Esophagus squamous epithelium (tissue), 5 donors: ENCODE results near the gene LEO1. TPM values are rescaled to one million over a fixed set of nuclear protein-coding genes. Genes with fewer than 3 reads are reported as not detected.

Experiments
- DNase-seq: peaks from one replicate; lab custom pipeline; 2025; lab: John Stamatoyannopoulos, UW
- H3K27ac ChIP-seq, 4 donors: fragments of 200-600 bp; sonication (generic); one replicate each; pipeline ENCODE4 v1.5.1; 2016 to 2019; ENCODE audit warnings: mild to moderate bottlenecking in 1 of 4
- H3K27me3 ChIP-seq, 4 donors: fragments of 200-600 bp; sonication (generic); 1 replicate in 3 of 4; 2 replicates in 1 of 4; pipeline versions ENCODE4 v1.5.1 to v1.6.0; 2017 to 2021; ENCODE audit warnings: antibody characterized with exemption in 1 of 4
- H3K36me3 ChIP-seq, 3 donors: fragments of 200-600 bp; sonication (generic); one replicate each; pipeline ENCODE4 v1.5.1; 2016 to 2019
- H3K4me1 ChIP-seq, 3 donors: fragments of 200-600 bp; sonication (generic); one replicate each; pipeline ENCODE4 v1.5.1; 2017 to 2019
- H3K4me3 ChIP-seq, 4 donors: fragments of 200-600 bp; sonication (generic); 1 replicate in 3 of 4; 2 replicates in 1 of 4; pipeline ENCODE4 v1.5.1; 2016 to 2019; ENCODE audit warnings: mild to moderate bottlenecking in 2 of 4, moderate library complexity in 1 of 4
- H3K9me3 ChIP-seq, 3 donors: fragments of 200-600 bp; sonication (generic); one replicate each; pipeline ENCODE4 v1.5.1; 2016 to 2019
- CTCF ChIP-seq, 6 experiments: fragments of 450-650 bp in 4 of 6; fragments of 200-600 bp in 2 of 6; sonication (generic) in 2 of 6; IDR thresholded peaks; one replicate each; pipeline ENCODE4 v1.5.1; 2016 to 2019; ENCODE audit warnings: antibody characterized with exemption in 6 of 6, mild to moderate bottlenecking in 4 of 6, moderate library complexity in 4 of 6
- POLR2A ChIP-seq, 4 donors: fragments of 450-650 bp; IDR thresholded peaks; one replicate each; pipeline ENCODE4 v1.6.1; 2017; ENCODE audit warnings: antibody characterized with exemption in 4 of 4, mild to moderate bottlenecking in 4 of 4, moderate library complexity in 3 of 4
- WGBS, 2 donors: methylation state at CpG; one replicate each; pipeline ENCODE4 v1.1.5; 2018; 5-methylcytosine and 5-hydroxymethylcytosine counted together
- intact Hi-C: fragments of 100-400 bp; cut with DNase I; formaldehyde crosslinking; loops from one replicate; pipeline ENCODE4 v1.15.0; 2022
- small RNA-seq, 4 donors: library from RNA; depleted of rRNA; stranded (forward); fragments of <200 nt; gene quantifications; one replicate each; pipeline ENCODE3, GENCODE V24; 2016
- total RNA-seq, 4 donors: library from RNA; depleted of rRNA; stranded (reverse); fragments of >200 nt; gene quantifications; one replicate each; pipeline ENCODE4 v1.1.0, GENCODE V29; 2016
- donor health status: DM: yes; HTN: yes; CAD: no.

LEO1 gene
- total RNA-seq, 4 donors from 2014 or later: 23.5 to 38.3 (median 32.4) TPM

- TF ChIP-seq POLR2A (IDR thresholded peaks at IDR 0.05) (no peak), CTCF (IDR thresholded peaks at IDR 0.05) (no peak)
- H3K9me3 ChIP-seq: no peaks in the 10 kb centered on the region
- no peak overlapping the region for H3K4me3 ChIP-seq
- H3K4me1 ChIP-seq: peaks cover 0 to 4% (median 0%) of the 10 kb centered on the region in 3 donors
- no peak for DNase-seq
- 68 to 72% methylated on average over 4 of the region's 4 CpGs for WGBS, 2 donors
- peaks cover 5 to 93% (median 29%) of the 10 kb centered on the region in 3 donors for H3K36me3 ChIP-seq
- H3K27me3 ChIP-seq: no peaks in the 10 kb centered on the region
- intact Hi-C loops: no loop called here
- no peak overlapping the region for H3K27ac ChIP-seq
Observed at GRCh38 chr15:51904931-51905330, 66.6 kb downstream of the LEO1 start.

- Histone ChIP-seq H3K27me3 (no peaks in the 10 kb centered on the region), H3K9me3 (no peaks in the 10 kb centered on the region), H3K4me1 (peaks cover 0 to 4% (median 0%) of the 10 kb centered on the region in 3 donors), H3K4me3 (no peak overlapping the region), H3K36me3 (peaks cover 5 to 93% (median 32%) of the 10 kb centered on the region in 3 donors), H3K27ac (no peak overlapping the region)
- 82 to 96% methylated on average over 3 of the region's 3 CpGs for WGBS, 2 donors
- intact Hi-C loops: no loop called here
- DNase-seq: no peak
- TF ChIP-seq CTCF (IDR thresholded peaks at IDR 0.05) (no peak), POLR2A (IDR thresholded peaks at IDR 0.05) (no peak)
Observed at GRCh38 chr15:51904421-51904820, 67.2 kb downstream of the LEO1 start.

- no peak for DNase-seq
- H3K36me3 ChIP-seq: peaks cover 4 to 82% (median 5%) of the 10 kb centered on the region in 3 donors
- no peak overlapping the region for H3K27ac ChIP-seq
- no peak overlapping the region for H3K4me3 ChIP-seq
- intact Hi-C loops: no loop called here
- peaks cover 2 to 14% (median 4%) of the 10 kb centered on the region in 3 donors for H3K4me1 ChIP-seq
- H3K9me3 ChIP-seq: no peaks in the 10 kb centered on the region
- no peaks in the 10 kb centered on the region for H3K27me3 ChIP-seq
- 83 to 96% methylated on average over 2 of the region's 2 CpGs for WGBS, 2 donors
- TF ChIP-seq CTCF (IDR thresholded peaks at IDR 0.05): no peak
Observed at GRCh38 chr15:51889486-51889885, 82.1 kb downstream of the LEO1 start.

GRCh38 chr15:51888593-51889195, 82.9 kb downstream of the LEO1 start:
- no peak for DNase-seq
- peaks cover 4 to 74% (median 5%) of the 10 kb centered on the region in 3 donors for H3K36me3 ChIP-seq
- WGBS, 2 donors: 13 to 21% methylated on average over 2 of the region's 2 CpGs
- H3K4me3 ChIP-seq: no peak overlapping the region
- H3K4me1 ChIP-seq: peaks cover 4 to 22% (median 4%) of the 10 kb centered on the region in 3 donors
- TF ChIP-seq POLR2A (IDR thresholded peaks at IDR 0.05) (no peak), CTCF (IDR thresholded peaks at IDR 0.05) (peak; percentile 43 to 80 (median 64))
- H3K27me3 ChIP-seq: no peaks in the 10 kb centered on the region
- H3K9me3 ChIP-seq: no peaks in the 10 kb centered on the region
- H3K27ac ChIP-seq: peak overlapping the region in 1 of 4 donors; percentile 10
- intact Hi-C loops: no loop called here

Small RNA genes lying within 50 kb of the gene (small RNA-seq; reads per million reads assigned to genes)
- 0 reads per million in 4 donors for gene RNU6-90P

Other genes starting within 250 kb of the LEO1 start
- 10 to 100 TPM; 11.0 to 15.0 (median 12.9) TPM for gene LYSMD2, start 234.1 kb downstream of the LEO1 start, total RNA-seq
- 1 to 10 TPM; 3.4 to 9.0 (median 4.8) TPM for gene TMOD2, start 220.2 kb downstream of the LEO1 start, total RNA-seq
- 10 to 100 TPM; 52.3 to 70.2 (median 62.5) TPM for gene TMOD3, start 142.1 kb downstream of the LEO1 start, total RNA-seq
- gene MAPK6, start 47.4 kb upstream of the LEO1 start, total RNA-seq: 100 to 1,000 TPM in 1 of 4 donors, 10 to 100 TPM in 3; 53.8 to 162 (median 69.2) TPM
- gene BCL2L10, start 141.0 kb upstream of the LEO1 start, total RNA-seq: 10 to 100 TPM in 1 of 4 donors, 1 to 10 TPM in 3; 4.5 to 14.4 (median 5.9) TPM
- 10 to 100 TPM; 16.4 to 22.3 (median 19.9) TPM for gene GNB5, start 219.6 kb upstream of the LEO1 start, total RNA-seq